GM06990 (cell line): ENCODE data around the gene OR4D1.

ENCODE experiments used
- DNase-seq: peaks from one replicate; pipeline ENCODE4 v3.0.0-alpha.2; 2011; ENCODE audit not compliant: insufficient read length; ENCODE audit errors: extremely low read depth
- H3K27me3 ChIP-seq: replicated peaks from 2 replicates; pipeline ENCODE4 v1.6.0; 2011; ENCODE audit warnings: low read length; ENCODE audit not compliant: control insufficient read depth, insufficient read depth
- H3K36me3 ChIP-seq: 2 replicates; pipeline ENCODE4 v1.5.1; 2011; ENCODE audit warnings: low read length; ENCODE audit not compliant: control insufficient read depth, insufficient read depth
- H3K4me3 ChIP-seq: replicated peaks from 2 replicates; pipeline ENCODE4 v1.5.1; 2011; ENCODE audit warnings: low read depth, mild to moderate bottlenecking, control low read depth, low read length
- TF ChIP-seq, protein P1 (sequence below): IDR thresholded peaks from 2 replicates; pipeline ENCODE4 v1.5.1; 2011; ENCODE audit warnings: low read length, control low read depth, mild to moderate bottlenecking, inconsistent platforms; ENCODE audit not compliant: insufficient read depth, poor library complexity, severe bottlenecking

The OR4D1 gene

GRCh38 chr17:58195518-58196123, 47.4 kb downstream of the OR4D1 start:
- DNase-seq: no peak
- no peaks in the 10 kb centered on the region for H3K36me3 ChIP-seq
- no peaks in the 10 kb centered on the region; the same call in 1 of the 2 replicates for H3K27me3 ChIP-seq
- TF ChIP-seq, protein P1, sequence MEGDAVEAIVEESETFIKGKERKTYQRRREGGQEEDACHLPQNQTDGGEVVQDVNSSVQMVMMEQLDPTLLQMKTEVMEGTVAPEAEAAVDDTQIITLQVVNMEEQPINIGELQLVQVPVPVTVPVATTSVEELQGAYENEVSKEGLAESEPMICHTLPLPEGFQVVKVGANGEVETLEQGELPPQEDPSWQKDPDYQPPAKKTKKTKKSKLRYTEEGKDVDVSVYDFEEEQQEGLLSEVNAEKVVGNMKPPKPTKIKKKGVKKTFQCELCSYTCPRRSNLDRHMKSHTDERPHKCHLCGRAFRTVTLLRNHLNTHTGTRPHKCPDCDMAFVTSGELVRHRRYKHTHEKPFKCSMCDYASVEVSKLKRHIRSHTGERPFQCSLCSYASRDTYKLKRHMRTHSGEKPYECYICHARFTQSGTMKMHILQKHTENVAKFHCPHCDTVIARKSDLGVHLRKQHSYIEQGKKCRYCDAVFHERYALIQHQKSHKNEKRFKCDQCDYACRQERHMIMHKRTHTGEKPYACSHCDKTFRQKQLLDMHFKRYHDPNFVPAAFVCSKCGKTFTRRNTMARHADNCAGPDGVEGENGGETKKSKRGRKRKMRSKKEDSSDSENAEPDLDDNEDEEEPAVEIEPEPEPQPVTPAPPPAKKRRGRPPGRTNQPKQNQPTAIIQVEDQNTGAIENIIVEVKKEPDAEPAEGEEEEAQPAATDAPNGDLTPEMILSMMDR: no peak
- H3K4me3 ChIP-seq: no peak overlapping the region

DNA sequence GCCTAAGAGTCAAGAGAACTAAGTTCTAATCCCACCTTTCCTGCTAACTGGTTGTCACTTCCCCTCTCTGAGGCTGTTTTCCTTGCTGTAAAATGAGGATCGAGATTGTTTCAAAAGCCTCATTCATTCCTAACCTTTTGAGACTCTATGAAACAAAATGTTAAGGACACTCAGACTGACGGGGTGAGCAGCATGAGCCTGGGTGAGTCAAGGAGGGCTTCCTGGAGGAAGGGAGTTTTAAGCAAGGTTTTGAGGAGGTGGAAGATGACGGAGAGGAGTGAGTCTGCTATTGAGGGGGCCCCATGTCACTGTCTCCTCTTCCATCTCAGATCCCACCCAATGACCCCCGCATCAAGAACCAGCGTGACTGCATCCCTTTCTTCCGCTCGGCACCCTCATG, 48.4 kb downstream of the OR4D1 start:
- TF ChIP-seq, protein P1: no peak
- no peak for DNase-seq

DNA sequence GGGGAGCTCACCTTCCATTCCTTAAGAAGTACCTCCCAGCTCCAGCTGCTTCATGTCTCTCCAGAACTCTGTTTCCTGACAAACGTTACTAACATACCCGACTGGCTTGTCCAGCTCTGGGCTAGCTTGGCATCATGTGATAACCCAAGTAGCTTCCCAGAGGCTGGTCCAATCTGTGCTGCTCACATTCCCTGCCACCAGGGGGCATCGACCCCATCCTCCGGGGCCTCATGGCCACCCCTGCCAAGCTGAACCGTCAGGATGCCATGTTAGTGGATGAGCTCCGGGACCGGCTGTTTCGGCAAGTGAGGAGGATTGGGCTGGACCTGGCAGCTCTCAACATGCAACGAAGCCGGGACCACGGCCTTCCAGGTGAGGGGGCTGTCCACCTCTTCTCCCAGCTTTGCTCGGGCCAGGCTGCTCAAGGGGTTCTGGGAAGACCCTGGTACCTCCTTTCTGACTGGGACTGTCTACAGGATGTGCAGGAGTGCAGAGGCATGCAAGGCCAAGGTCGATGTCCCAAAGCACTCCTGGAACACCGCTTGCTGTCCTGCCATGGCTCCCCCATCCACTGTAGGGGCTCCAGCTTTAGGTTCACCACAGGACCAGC, 51.9 kb downstream of the OR4D1 start:
- Histone ChIP-seq H3K27me3 (no peaks in the 10 kb centered on the region), H3K4me3 (no peak overlapping the region), H3K36me3 (no peaks in the 10 kb centered on the region)
- peak; percentile 49 for DNase-seq
- TF ChIP-seq, protein P1: peak; percentile 81

More for the DNA sequence above, 48.4 kb downstream of the OR4D1 start:
- Histone ChIP-seq H3K4me3 (no peak overlapping the region), H3K36me3 (no peaks in the 10 kb centered on the region), H3K27me3 (no peaks in the 10 kb centered on the region)

DNA sequence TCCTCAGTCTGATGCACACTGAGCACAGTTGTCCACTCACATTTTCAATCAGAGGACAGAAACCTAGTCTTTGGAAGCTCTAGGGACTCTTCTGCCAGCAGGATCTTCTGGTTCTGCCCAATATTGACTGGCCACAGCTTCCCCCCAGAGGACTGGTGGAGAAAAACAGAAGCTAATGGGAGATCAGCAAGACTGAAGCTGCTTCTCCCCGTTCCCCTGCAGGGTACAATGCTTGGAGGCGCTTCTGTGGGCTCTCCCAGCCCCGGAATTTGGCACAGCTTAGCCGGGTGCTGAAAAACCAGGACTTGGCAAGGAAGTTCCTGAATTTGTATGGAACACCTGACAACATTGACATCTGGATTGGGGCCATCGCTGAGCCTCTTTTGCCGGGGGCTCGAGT, 54.7 kb downstream of the OR4D1 start:
- Histone ChIP-seq H3K36me3 (peaks cover 2% of the 10 kb centered on the region; the same call in 1 of the 2 replicates), H3K4me3 (no peak overlapping the region), H3K27me3 (no peaks in the 10 kb centered on the region)
- DNase-seq: no peak
- TF ChIP-seq, protein P1: no peak

GRCh38 chr17:58204796-58205195, 56.6 kb downstream of the OR4D1 start:
- no peak overlapping the region for H3K4me3 ChIP-seq
- no peaks in the 10 kb centered on the region for H3K27me3 ChIP-seq
- TF ChIP-seq, protein P1: no peak
- no peak for DNase-seq
- H3K36me3 ChIP-seq: peaks cover 2% of the 10 kb centered on the region; the same call in 1 of the 2 replicates
